Effector memory CD4-positive, alpha-beta T cell (primary cell): ENCODE data around the gene ATP7A.

Experiments
- DNase-seq, 3 donors: peaks; one replicate each; pipeline ENCODE4 v3.0.0-alpha.2; 2020
- H3K27ac ChIP-seq: 2 replicates; pipeline ENCODE4 v1.7.0; 2013; ENCODE audit warnings: mild to moderate bottlenecking, low read length, moderate library complexity; ENCODE audit not compliant: insufficient read depth, poor library complexity, severe bottlenecking
- H3K27me3 ChIP-seq: replicated peaks from 2 replicates; pipeline ENCODE4 v1.7.0; 2013; ENCODE audit warnings: mild to moderate bottlenecking, low read length; ENCODE audit not compliant: insufficient read depth, control insufficient read depth, poor library complexity, severe bottlenecking
- H3K36me3 ChIP-seq: 2 replicates; pipeline ENCODE4 v1.7.0; 2013; ENCODE audit warnings: mild to moderate bottlenecking, low read length, moderate library complexity; ENCODE audit not compliant: control insufficient read depth, insufficient read depth
- H3K4me1 ChIP-seq: 2 replicates; pipeline ENCODE4 v1.7.0; 2013; ENCODE audit warnings: low read length, mild to moderate bottlenecking; ENCODE audit not compliant: control insufficient read depth, insufficient read depth, poor library complexity, severe bottlenecking
- H3K4me3 ChIP-seq: 2 replicates; pipeline ENCODE4 v1.7.0; 2013; ENCODE audit warnings: low read length, low read depth, mild to moderate bottlenecking; ENCODE audit not compliant: insufficient read depth, poor library complexity, severe bottlenecking
- H3K9me3 ChIP-seq: 2 replicates; pipeline ENCODE4 v1.7.0; 2013; ENCODE audit warnings: mild to moderate bottlenecking, low read length, moderate library complexity; ENCODE audit not compliant: control insufficient read depth

The ATP7A gene

GRCh38 chrX:77962068-77962902, 51.8 kb downstream of the ATP7A start:
- Histone ChIP-seq H3K4me3 (no peak overlapping the region), H3K36me3 (no peaks in the 10 kb centered on the region), H3K27me3 (no peaks in the 10 kb centered on the region), H3K9me3 (no peaks in the 10 kb centered on the region), H3K4me1 (no peaks in the 10 kb centered on the region), H3K27ac (no peak overlapping the region)
- DNase-seq: no peak

GRCh38 chrX:77966361-77966760, 55.9 kb downstream of the ATP7A start:
- Histone ChIP-seq H3K4me1 (no peaks in the 10 kb centered on the region), H3K27ac (no peak overlapping the region), H3K36me3 (no peaks in the 10 kb centered on the region), H3K27me3 (no peaks in the 10 kb centered on the region), H3K9me3 (no peaks in the 10 kb centered on the region), H3K4me3 (no peak overlapping the region)
- DNase-seq: no peak

GRCh38 chrX:77967631-77968030, 57.1 kb downstream of the ATP7A start:
- no peaks in the 10 kb centered on the region for H3K9me3 ChIP-seq
- H3K27me3 ChIP-seq: no peaks in the 10 kb centered on the region
- no peaks in the 10 kb centered on the region for H3K4me1 ChIP-seq
- no peak overlapping the region for H3K27ac ChIP-seq
- no peaks in the 10 kb centered on the region for H3K36me3 ChIP-seq
- DNase-seq: no peak
- H3K4me3 ChIP-seq: no peak overlapping the region

- no peak within 1 kb of the TSS for H3K27ac ChIP-seq
- H3K36me3 ChIP-seq: no peaks in the 10 kb centered on the region
- no peaks in the 10 kb centered on the region for H3K4me1 ChIP-seq
- no peak for DNase-seq
- H3K27me3 ChIP-seq: no peaks in the 10 kb centered on the region
- no peaks in the 10 kb centered on the region for H3K9me3 ChIP-seq
- H3K4me3 ChIP-seq: no peak within 1 kb of the TSS
These were observed 59.0 kb downstream of the ATP7A start, which contains the start of gene PGAM4 for GRCh38 chrX:77969538-77969937. TSS of gene PGAM4 (minus strand) at chrX:77969638. CDS start at chrX:77969638, 0 bp downstream.

GRCh38 chrX:77975755-77976154, 65.3 kb downstream of the ATP7A start:
- H3K27me3 ChIP-seq: no peaks in the 10 kb centered on the region
- DNase-seq: no peak
- H3K36me3 ChIP-seq: no peaks in the 10 kb centered on the region
- no peaks in the 10 kb centered on the region for H3K9me3 ChIP-seq
- no peak overlapping the region for H3K4me3 ChIP-seq
- no peaks in the 10 kb centered on the region for H3K4me1 ChIP-seq
- no peak overlapping the region for H3K27ac ChIP-seq

- Histone ChIP-seq H3K27ac (no peak overlapping the region), H3K27me3 (no peaks in the 10 kb centered on the region), H3K4me3 (no peak overlapping the region), H3K36me3 (no peaks in the 10 kb centered on the region), H3K4me1 (no peaks in the 10 kb centered on the region), H3K9me3 (no peaks in the 10 kb centered on the region)
- DNase-seq: no peak
These were observed 66.6 kb downstream of the ATP7A start for GRCh38 chrX:77977095-77977494.

GRCh38 chrX:77977518-77977917, 67.0 kb downstream of the ATP7A start:
- H3K4me1 ChIP-seq: no peaks in the 10 kb centered on the region
- H3K9me3 ChIP-seq: no peaks in the 10 kb centered on the region
- H3K27me3 ChIP-seq: no peaks in the 10 kb centered on the region
- H3K36me3 ChIP-seq: no peaks in the 10 kb centered on the region
- DNase-seq: no peak
- no peak overlapping the region for H3K4me3 ChIP-seq
- no peak overlapping the region for H3K27ac ChIP-seq

- Histone ChIP-seq H3K4me3 (no peak overlapping the region), H3K27me3 (no peaks in the 10 kb centered on the region), H3K27ac (no peak overlapping the region), H3K9me3 (no peaks in the 10 kb centered on the region), H3K4me1 (no peaks in the 10 kb centered on the region), H3K36me3 (no peaks in the 10 kb centered on the region)
- DNase-seq: no peak
These were observed 69.4 kb downstream of the ATP7A start for GRCh38 chrX:77979870-77980269.

GRCh38 chrX:78011846-78012245, 101.4 kb downstream of the ATP7A start:
- Histone ChIP-seq H3K4me1 (no peaks in the 10 kb centered on the region), H3K4me3 (no peak overlapping the region), H3K27me3 (no peaks in the 10 kb centered on the region), H3K9me3 (no peaks in the 10 kb centered on the region), H3K36me3 (no peaks in the 10 kb centered on the region), H3K27ac (no peak overlapping the region)
- DNase-seq: no peak

- no peaks in the 10 kb centered on the region for H3K4me1 ChIP-seq
- no peak for DNase-seq
- H3K27ac ChIP-seq: no peak overlapping the region
- no peak overlapping the region for H3K4me3 ChIP-seq
- no peaks in the 10 kb centered on the region for H3K9me3 ChIP-seq
- H3K36me3 ChIP-seq: no peaks in the 10 kb centered on the region
- no peaks in the 10 kb centered on the region for H3K27me3 ChIP-seq
These were observed 109.3 kb downstream of the ATP7A start for GRCh38 chrX:78019586-78020483.
